BE2C (cell line): ENCODE data around the gene SH3PXD2B.

Experiments
- DNase-seq: peaks from one replicate; pipeline ENCODE4 v3.0.0-alpha.2; 2020
- H3K27me3 ChIP-seq: fragments of 250-450 bp; sonication (Bioruptor Pico); 2 replicates; pipeline ENCODE4 v1.5.1; 2020; ENCODE audit warnings: mild to moderate bottlenecking
- H3K36me3 ChIP-seq: fragments of 250-450 bp; sonication (Bioruptor Pico); 2 replicates; pipeline ENCODE4 v1.5.1; 2020; ENCODE audit warnings: mild to moderate bottlenecking
- H3K4me1 ChIP-seq: fragments of 250-450 bp; sonication (Bioruptor Pico); 2 replicates; pipeline ENCODE4 v1.5.1; 2020
- H3K4me3 ChIP-seq: 2 replicates; pipeline ENCODE4 v1.5.1; 2011; ENCODE audit warnings: low read depth, low read length
- H3K9me3 ChIP-seq: fragments of 250-450 bp; sonication (Bioruptor Pico); 2 replicates; pipeline ENCODE4 v1.5.1; 2020
- CTCF ChIP-seq: IDR thresholded peaks from 2 replicates; pipeline ENCODE4 v1.5.1; 2012; ENCODE audit warnings: mild to moderate bottlenecking, low read depth, low read length

SH3PXD2B gene

GRCh38 chr5:172487671-172488070 lies 33.3 kb upstream of the SH3PXD2B start:
- Histone ChIP-seq H3K36me3 (no peaks in the 10 kb centered on the region), H3K9me3 (no peaks in the 10 kb centered on the region), H3K27me3 (no peaks in the 10 kb centered on the region), H3K4me1 (no peaks in the 10 kb centered on the region), H3K4me3 (no peak overlapping the region)
- DNase-seq, result no peak
- no peak for TF ChIP-seq CTCF

- H3K4me1 ChIP-seq, result no peaks in the 10 kb centered on the region
- H3K9me3 ChIP-seq, result no peaks in the 10 kb centered on the region
- no peaks in the 10 kb centered on the region for H3K27me3 ChIP-seq
- no peaks in the 10 kb centered on the region for H3K36me3 ChIP-seq
- no peak for TF ChIP-seq CTCF
- no peak overlapping the region for H3K4me3 ChIP-seq
- DNase-seq, result no peak
Measured at GRCh38 chr5:172486912-172487311, 32.6 kb upstream of the SH3PXD2B start.

- no peak for DNase-seq
- TF ChIP-seq CTCF, result no peak
- Histone ChIP-seq H3K9me3 (no peaks in the 10 kb centered on the region), H3K4me1 (no peaks in the 10 kb centered on the region), H3K27me3 (no peaks in the 10 kb centered on the region), H3K36me3 (no peaks in the 10 kb centered on the region), H3K4me3 (no peak overlapping the region)
Measured at GRCh38 chr5:172486451-172486850, 32.1 kb upstream of the SH3PXD2B start.

- Histone ChIP-seq H3K9me3 (no peaks in the 10 kb centered on the region), H3K4me3 (no peak overlapping the region), H3K36me3 (no peaks in the 10 kb centered on the region), H3K27me3 (no peaks in the 10 kb centered on the region), H3K4me1 (no peaks in the 10 kb centered on the region)
- TF ChIP-seq CTCF, result no peak
- DNase-seq, result no peak
Measured at GRCh38 chr5:172485511-172486202, 31.3 kb upstream of the SH3PXD2B start.

GRCh38 chr5:172484664-172485063 lies 30.3 kb upstream of the SH3PXD2B start:
- TF ChIP-seq CTCF, result no peak
- H3K4me1 ChIP-seq, result no peaks in the 10 kb centered on the region
- H3K36me3 ChIP-seq, result no peaks in the 10 kb centered on the region
- no peaks in the 10 kb centered on the region for H3K27me3 ChIP-seq
- no peak for DNase-seq
- H3K9me3 ChIP-seq, result no peaks in the 10 kb centered on the region
- no peak overlapping the region for H3K4me3 ChIP-seq

- no peak for DNase-seq
- Histone ChIP-seq H3K4me3 (no peak overlapping the region), H3K9me3 (no peaks in the 10 kb centered on the region), H3K36me3 (no peaks in the 10 kb centered on the region), H3K27me3 (no peaks in the 10 kb centered on the region), H3K4me1 (no peaks in the 10 kb centered on the region)
- no peak for TF ChIP-seq CTCF
Measured at GRCh38 chr5:172482156-172483020, 28.1 kb upstream of the SH3PXD2B start.
